Astrocyte of the cerebellum (primary cell): ENCODE results near the gene CDIPT.
"Not testable (repeated sequence)": the region's sequence is repeated elsewhere in the genome, so short reads cannot be mapped to it uniquely, and the experiment has no call there.

Source experiments
- DNase-seq: peaks from one replicate; pipeline ENCODE4 v3.0.0-alpha.2; 2011; ENCODE audit warnings: low read depth
- H3K4me3 ChIP-seq: 2 replicates; pipeline ENCODE4 v1.5.1; 2011; ENCODE audit warnings: mild to moderate bottlenecking, low read depth, low read length, moderate library complexity
- CTCF ChIP-seq: IDR thresholded peaks from 2 replicates; pipeline ENCODE4 v1.5.1; 2012; ENCODE audit warnings: low read length, low read depth, moderate library complexity, mild to moderate bottlenecking; ENCODE audit errors: missing control alignments
- in situ Hi-C: cut with HindIII; loops from 2 replicates; pipeline ENCODE4 v1.10.0; 2017; ENCODE audit warnings: low sequenced_read_pairs

CDIPT gene

GRCh38 chr16:29896841-29897240 is 33.8 kb upstream of the CDIPT start:
- H3K4me3 ChIP-seq, result no peak overlapping the region
- in situ Hi-C loops, result no loop called here
- DNase-seq, result no peak
- TF ChIP-seq CTCF, result no peak

GRCh38 chr16:29894352-29894751 is 31.3 kb upstream of the CDIPT start:
- no peak overlapping the region for H3K4me3 ChIP-seq
- no peak for TF ChIP-seq CTCF
- in situ Hi-C loops, result no loop called here
- no peak for DNase-seq

GRCh38 chr16:29893553-29893952 is 30.5 kb upstream of the CDIPT start:
- H3K4me3 ChIP-seq, result no peak overlapping the region
- no peak for TF ChIP-seq CTCF
- no peak for DNase-seq
- in situ Hi-C loops, result no loop called here

- no peak for DNase-seq
- TF ChIP-seq CTCF, result no peak
- no peak overlapping the region for H3K4me3 ChIP-seq
- in situ Hi-C loops, result no loop called here
These were observed 29.4 kb upstream of the CDIPT start for GRCh38 chr16:29892458-29892813.

GRCh38 chr16:29891525-29892457 is 28.8 kb upstream of the CDIPT start:
- in situ Hi-C loops, result no loop called here
- no peak for DNase-seq
- H3K4me3 ChIP-seq, result no peak overlapping the region
- no peak for TF ChIP-seq CTCF

GRCh38 chr16:29889372-29889771 is 26.3 kb upstream of the CDIPT start:
- in situ Hi-C loops, DNase-seq: not testable (repeated sequence)

GRCh38 chr16:29883987-29884386 is 21.0 kb upstream of the CDIPT start:
- TF ChIP-seq CTCF, result no peak
- no peak overlapping the region for H3K4me3 ChIP-seq
- no peak for DNase-seq
- in situ Hi-C loops, result no loop called here

More at GRCh38 chr16:29889372-29889771, 26.3 kb upstream of the CDIPT start:
- H3K4me3 ChIP-seq, result not testable (repeated sequence)
